ENCODE results near the gene ST6GALNAC5.

DNA sequence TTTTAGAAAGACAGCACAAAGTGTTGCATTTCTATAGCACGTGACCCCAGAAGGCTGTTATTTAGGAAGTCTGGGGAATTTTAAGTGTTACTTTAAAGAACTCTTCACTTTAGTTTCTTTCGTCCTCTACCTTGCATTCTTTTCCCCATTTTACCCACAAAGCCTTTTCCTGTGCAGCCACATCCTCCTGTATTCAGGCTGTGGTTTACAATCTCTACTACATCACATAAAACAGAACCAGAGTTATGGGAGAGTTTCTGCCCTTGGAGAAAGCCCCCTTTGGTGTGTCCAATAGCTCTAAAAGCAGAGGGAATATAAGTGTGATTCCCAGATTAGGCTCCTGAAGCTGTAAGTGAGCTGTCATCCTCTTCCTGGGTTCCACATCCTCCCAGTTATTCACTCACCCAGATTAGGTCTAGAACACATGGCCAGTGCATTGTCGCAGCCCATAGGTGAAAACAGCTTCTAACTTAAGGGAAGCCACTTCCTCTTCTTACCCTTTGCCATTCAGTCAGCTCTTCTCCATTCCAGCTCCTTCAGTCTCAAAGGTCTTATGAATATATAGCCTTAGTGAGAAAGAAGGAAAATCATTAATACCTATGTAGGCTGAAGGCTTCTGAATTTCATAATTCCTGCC is 180.8 kb downstream of the ST6GALNAC5 start:
- TF ChIP-seq, protein P1, sequence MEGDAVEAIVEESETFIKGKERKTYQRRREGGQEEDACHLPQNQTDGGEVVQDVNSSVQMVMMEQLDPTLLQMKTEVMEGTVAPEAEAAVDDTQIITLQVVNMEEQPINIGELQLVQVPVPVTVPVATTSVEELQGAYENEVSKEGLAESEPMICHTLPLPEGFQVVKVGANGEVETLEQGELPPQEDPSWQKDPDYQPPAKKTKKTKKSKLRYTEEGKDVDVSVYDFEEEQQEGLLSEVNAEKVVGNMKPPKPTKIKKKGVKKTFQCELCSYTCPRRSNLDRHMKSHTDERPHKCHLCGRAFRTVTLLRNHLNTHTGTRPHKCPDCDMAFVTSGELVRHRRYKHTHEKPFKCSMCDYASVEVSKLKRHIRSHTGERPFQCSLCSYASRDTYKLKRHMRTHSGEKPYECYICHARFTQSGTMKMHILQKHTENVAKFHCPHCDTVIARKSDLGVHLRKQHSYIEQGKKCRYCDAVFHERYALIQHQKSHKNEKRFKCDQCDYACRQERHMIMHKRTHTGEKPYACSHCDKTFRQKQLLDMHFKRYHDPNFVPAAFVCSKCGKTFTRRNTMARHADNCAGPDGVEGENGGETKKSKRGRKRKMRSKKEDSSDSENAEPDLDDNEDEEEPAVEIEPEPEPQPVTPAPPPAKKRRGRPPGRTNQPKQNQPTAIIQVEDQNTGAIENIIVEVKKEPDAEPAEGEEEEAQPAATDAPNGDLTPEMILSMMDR (tag by site-specific recombination; IDR thresholded peaks at IDR 0.05), result no peak
- TF ChIP-seq ZNF138 (tag by site-specific recombination; IDR thresholded peaks at IDR 0.05; ENCODE audit: borderline replicate concordance) (no peak), ZNF558 (tag by site-specific recombination; IDR thresholded peaks at IDR 0.05) (no peak), ZNF768 (tag by site-specific recombination; IDR thresholded peaks at IDR 0.05) (no peak), KLF16 (tag by site-specific recombination; IDR thresholded peaks at IDR 0.05) (no peak)
- TF ChIP-seq, protein P2, sequence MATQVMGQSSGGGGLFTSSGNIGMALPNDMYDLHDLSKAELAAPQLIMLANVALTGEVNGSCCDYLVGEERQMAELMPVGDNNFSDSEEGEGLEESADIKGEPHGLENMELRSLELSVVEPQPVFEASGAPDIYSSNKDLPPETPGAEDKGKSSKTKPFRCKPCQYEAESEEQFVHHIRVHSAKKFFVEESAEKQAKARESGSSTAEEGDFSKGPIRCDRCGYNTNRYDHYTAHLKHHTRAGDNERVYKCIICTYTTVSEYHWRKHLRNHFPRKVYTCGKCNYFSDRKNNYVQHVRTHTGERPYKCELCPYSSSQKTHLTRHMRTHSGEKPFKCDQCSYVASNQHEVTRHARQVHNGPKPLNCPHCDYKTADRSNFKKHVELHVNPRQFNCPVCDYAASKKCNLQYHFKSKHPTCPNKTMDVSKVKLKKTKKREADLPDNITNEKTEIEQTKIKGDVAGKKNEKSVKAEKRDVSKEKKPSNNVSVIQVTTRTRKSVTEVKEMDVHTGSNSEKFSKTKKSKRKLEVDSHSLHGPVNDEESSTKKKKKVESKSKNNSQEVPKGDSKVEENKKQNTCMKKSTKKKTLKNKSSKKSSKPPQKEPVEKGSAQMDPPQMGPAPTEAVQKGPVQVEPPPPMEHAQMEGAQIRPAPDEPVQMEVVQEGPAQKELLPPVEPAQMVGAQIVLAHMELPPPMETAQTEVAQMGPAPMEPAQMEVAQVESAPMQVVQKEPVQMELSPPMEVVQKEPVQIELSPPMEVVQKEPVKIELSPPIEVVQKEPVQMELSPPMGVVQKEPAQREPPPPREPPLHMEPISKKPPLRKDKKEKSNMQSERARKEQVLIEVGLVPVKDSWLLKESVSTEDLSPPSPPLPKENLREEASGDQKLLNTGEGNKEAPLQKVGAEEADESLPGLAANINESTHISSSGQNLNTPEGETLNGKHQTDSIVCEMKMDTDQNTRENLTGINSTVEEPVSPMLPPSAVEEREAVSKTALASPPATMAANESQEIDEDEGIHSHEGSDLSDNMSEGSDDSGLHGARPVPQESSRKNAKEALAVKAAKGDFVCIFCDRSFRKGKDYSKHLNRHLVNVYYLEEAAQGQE (tag by site-specific recombination; IDR thresholded peaks at IDR 0.05), result no peak
